Skeletal muscle tissue (tissue), 4 donors: ENCODE data around the gene SPSB1. TPM values are rescaled to one million over a fixed set of nuclear protein-coding genes. Genes with fewer than 3 reads are reported as not detected.

ENCODE experiments used
- H3K27ac ChIP-seq: one replicate; pipeline ENCODE4 v1.7.0; 2013; ENCODE audit warnings: mild to moderate bottlenecking, low read depth, low read length, inconsistent platforms
- H3K27me3 ChIP-seq, 3 donors: one replicate each; pipeline ENCODE4 v1.7.0; 2013; ENCODE audit warnings: low read length in 3 of 3; ENCODE audit not compliant: control insufficient read depth in 3 of 3, insufficient read depth in 3 of 3
- H3K36me3 ChIP-seq, 3 donors: one replicate each; pipeline ENCODE4 v1.7.0; 2013; ENCODE audit warnings: low read length in 3 of 3; ENCODE audit not compliant: control insufficient read depth in 3 of 3, insufficient read depth in 3 of 3
- H3K4me1 ChIP-seq, 3 donors: one replicate each; pipeline ENCODE4 v1.7.0; 2013; ENCODE audit warnings: low read length in 3 of 3, mild to moderate bottlenecking in 3 of 3; ENCODE audit not compliant: control insufficient read depth in 3 of 3, insufficient read depth in 3 of 3
- H3K4me3 ChIP-seq, 3 donors: one replicate each; pipeline ENCODE4 v1.7.0; 2013; ENCODE audit warnings: low read length in 3 of 3
- H3K9ac ChIP-seq, 3 donors: one replicate each; pipeline ENCODE4 v1.7.0; 2013; ENCODE audit warnings: low read length in 3 of 3, mild to moderate bottlenecking in 3 of 3, moderate library complexity in 2 of 3, low read depth in 1 of 3
- H3K9me3 ChIP-seq, 3 donors: one replicate each; pipeline ENCODE4 v1.7.0; 2013; ENCODE audit warnings: low read length in 3 of 3; ENCODE audit not compliant: control insufficient read depth in 3 of 3
- total RNA-seq: library from RNA; depleted of rRNA; stranded (reverse); fragments of >200 nt; gene quantifications from one replicate; pipeline ENCODE4 v1.2.3, GENCODE V29; 2014
- donor health status: Osteomylitis.

SPSB1 gene
- total RNA-seq, 1 donor from 2014 or later: 6.3 TPM

- H3K4me1 ChIP-seq: peaks cover 38 to 73% (median 49%) of the 10 kb centered on the region in 3 donors
- no peak overlapping the region for H3K27ac ChIP-seq
- H3K27me3 ChIP-seq: no peaks in the 10 kb centered on the region
- no peaks in the 10 kb centered on the region for H3K9me3 ChIP-seq
- H3K9ac ChIP-seq: no peak overlapping the region
- no peak overlapping the region for H3K4me3 ChIP-seq
- H3K36me3 ChIP-seq: peaks cover 0 to 2% (median 0%) of the 10 kb centered on the region in 3 donors
These were observed 29.4 kb downstream of the SPSB1 start for GRCh38 chr1:9321986-9322660.

GRCh38 chr1:9322661-9323244 lies 30.1 kb downstream of the SPSB1 start:
- H3K9ac ChIP-seq: no peak overlapping the region
- no peaks in the 10 kb centered on the region for H3K27me3 ChIP-seq
- H3K4me1 ChIP-seq: peaks cover 36 to 75% (median 49%) of the 10 kb centered on the region in 3 donors
- no peak overlapping the region for H3K27ac ChIP-seq
- H3K9me3 ChIP-seq: no peaks in the 10 kb centered on the region
- H3K36me3 ChIP-seq: peaks cover 0 to 2% (median 0%) of the 10 kb centered on the region in 3 donors
- H3K4me3 ChIP-seq: no peak overlapping the region

DNA sequence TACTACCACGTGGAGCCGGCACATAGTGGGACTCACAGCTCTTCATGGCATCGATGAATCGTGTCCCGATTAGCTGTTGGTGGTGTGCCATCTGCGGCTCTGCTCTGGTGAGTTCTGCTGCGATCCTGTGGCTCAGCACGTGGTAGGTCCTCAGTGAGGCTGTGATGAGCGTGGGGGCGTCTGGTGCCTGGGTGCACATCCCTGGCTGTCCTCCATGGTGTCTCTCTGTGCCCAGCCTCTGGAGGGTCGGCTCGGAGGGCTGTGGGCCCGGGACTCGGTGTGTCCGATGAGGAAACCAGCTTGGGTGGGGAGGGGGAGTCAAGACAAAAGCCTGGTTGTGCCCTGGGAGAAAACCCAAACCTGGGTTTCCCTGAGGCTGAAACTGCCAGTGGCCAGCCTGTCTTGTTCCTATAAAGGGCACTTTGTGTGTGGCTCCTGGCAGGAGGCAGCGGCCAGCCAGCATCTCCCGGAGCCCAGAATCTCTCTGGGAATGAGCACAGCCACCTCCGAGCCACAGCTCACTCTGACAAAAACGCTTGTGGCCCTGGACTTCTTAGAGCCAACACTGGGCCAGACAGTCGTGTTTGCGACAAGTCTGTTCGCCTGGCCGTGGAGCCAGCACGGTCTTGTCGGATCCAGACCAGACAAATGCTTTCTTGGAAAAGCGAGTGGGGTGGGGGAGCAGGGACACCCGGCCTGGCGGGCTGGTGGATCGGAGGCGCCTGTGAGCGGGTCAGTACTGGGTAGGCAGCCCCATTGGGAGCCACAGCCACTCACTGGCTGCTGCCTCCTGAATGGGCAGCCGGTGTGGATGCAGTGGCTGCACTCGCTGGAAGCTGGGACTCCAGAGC lies 31.8 kb downstream of the SPSB1 start:
- Histone ChIP-seq H3K36me3 (no peaks in the 10 kb centered on the region), H3K9ac (peak overlapping the region in 1 of 3 donors; percentile 40), H3K27me3 (no peaks in the 10 kb centered on the region), H3K4me1 (peaks cover 26 to 62% (median 42%) of the 10 kb centered on the region in 3 donors), H3K4me3 (no peak overlapping the region), H3K9me3 (no peaks in the 10 kb centered on the region), H3K27ac (no peak overlapping the region)

- peak overlapping the region in 2 of 3 donors; percentile 23 to 25 for H3K9ac ChIP-seq
- H3K36me3 ChIP-seq: no peaks in the 10 kb centered on the region
- no peaks in the 10 kb centered on the region for H3K9me3 ChIP-seq
- H3K4me1 ChIP-seq: peaks cover 25 to 46% (median 36%) of the 10 kb centered on the region in 3 donors
- H3K27me3 ChIP-seq: no peaks in the 10 kb centered on the region
- peak overlapping the region; percentile 68 for H3K27ac ChIP-seq
- no peak overlapping the region for H3K4me3 ChIP-seq
These were observed 33.9 kb downstream of the SPSB1 start for GRCh38 chr1:9326596-9326995.

GRCh38 chr1:9328201-9328600 lies 35.5 kb downstream of the SPSB1 start:
- Histone ChIP-seq H3K27me3 (no peaks in the 10 kb centered on the region), H3K4me1 (peaks cover 22 to 46% (median 30%) of the 10 kb centered on the region in 3 donors), H3K4me3 (no peak overlapping the region), H3K9me3 (no peaks in the 10 kb centered on the region), H3K27ac (no peak overlapping the region), H3K9ac (no peak overlapping the region), H3K36me3 (no peaks in the 10 kb centered on the region)

DNA sequence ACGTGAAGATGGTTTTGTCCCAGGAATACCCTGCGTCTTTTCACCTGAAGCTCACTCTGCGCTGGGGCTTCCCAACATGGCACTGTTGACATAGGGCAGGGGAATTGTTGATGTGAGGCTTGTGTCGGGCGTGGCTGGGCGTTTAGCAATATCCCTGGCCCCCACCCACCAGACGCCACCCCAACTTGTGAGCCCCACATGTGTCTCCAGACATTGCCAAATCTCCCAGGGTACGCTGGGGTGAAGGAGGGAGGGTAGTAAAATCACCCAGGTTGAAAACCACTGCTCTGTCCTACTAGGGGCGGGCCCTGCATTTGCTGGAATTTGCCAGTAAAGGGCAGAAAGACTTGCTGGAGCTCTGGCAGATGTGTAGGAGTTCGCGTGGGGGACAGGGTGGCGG lies 36.0 kb downstream of the SPSB1 start:
- H3K27ac ChIP-seq: no peak overlapping the region
- H3K27me3 ChIP-seq: no peaks in the 10 kb centered on the region
- no peaks in the 10 kb centered on the region for H3K36me3 ChIP-seq
- no peaks in the 10 kb centered on the region for H3K9me3 ChIP-seq
- no peak overlapping the region for H3K4me3 ChIP-seq
- no peak overlapping the region for H3K9ac ChIP-seq
- H3K4me1 ChIP-seq: peaks cover 22 to 41% (median 29%) of the 10 kb centered on the region in 3 donors

- Histone ChIP-seq H3K4me3 (no peak overlapping the region), H3K9ac (no peak overlapping the region), H3K4me1 (peaks cover 6 to 18% (median 12%) of the 10 kb centered on the region in 3 donors), H3K9me3 (no peaks in the 10 kb centered on the region), H3K27me3 (no peaks in the 10 kb centered on the region), H3K27ac (no peak overlapping the region), H3K36me3 (no peaks in the 10 kb centered on the region)
These were observed 38.3 kb downstream of the SPSB1 start for GRCh38 chr1:9331016-9331415.

DNA sequence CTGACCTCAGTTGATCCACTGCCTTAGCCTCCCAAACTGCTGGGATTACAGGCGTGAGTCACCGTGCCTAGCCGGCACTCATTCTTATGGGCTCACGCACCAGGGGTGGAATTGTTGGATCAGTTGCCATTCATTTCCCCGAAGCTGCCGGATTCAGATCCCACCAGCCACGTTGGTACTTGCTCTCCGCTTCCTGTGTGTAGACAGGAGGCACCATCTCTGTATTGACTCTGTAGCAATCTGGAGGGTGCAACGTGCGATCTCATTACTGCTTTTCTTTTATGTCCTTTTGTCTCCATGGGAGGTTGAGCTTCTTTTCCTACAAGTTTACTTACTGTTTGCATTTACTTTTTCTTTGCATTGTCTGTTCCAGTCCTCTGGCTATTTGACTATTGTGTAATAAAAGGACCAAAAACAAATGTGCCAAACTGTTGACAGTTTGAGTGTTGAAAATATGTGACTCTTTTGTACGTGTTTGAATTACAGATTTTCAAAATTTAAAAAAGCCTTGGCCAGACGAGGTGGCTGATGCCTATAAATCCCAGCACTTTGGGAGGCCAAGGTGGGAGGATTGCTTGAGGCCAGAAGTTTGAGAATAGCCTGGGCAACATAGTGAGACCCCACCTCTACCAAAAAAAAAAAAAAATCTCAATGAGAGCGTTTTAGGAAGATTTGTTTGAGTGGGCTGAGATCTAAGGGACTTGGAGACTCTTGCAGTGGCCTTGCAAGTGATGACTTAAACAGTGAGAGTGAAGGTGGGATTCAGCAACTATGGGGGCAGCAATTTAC lies 39.1 kb downstream of the SPSB1 start:
- Histone ChIP-seq H3K4me1 (peaks cover 0 to 11% (median 6%) of the 10 kb centered on the region in 3 donors), H3K4me3 (no peak overlapping the region), H3K9me3 (no peaks in the 10 kb centered on the region), H3K9ac (no peak overlapping the region), H3K27me3 (no peaks in the 10 kb centered on the region), H3K36me3 (no peaks in the 10 kb centered on the region), H3K27ac (no peak overlapping the region)

GRCh38 chr1:9332513-9333143 lies 39.9 kb downstream of the SPSB1 start:
- no peaks in the 10 kb centered on the region for H3K36me3 ChIP-seq
- H3K4me1 ChIP-seq: peaks cover 0 to 5% (median 3%) of the 10 kb centered on the region in 3 donors
- H3K27ac ChIP-seq: no peak overlapping the region
- no peak overlapping the region for H3K4me3 ChIP-seq
- no peaks in the 10 kb centered on the region for H3K9me3 ChIP-seq
- H3K27me3 ChIP-seq: no peaks in the 10 kb centered on the region
- peak overlapping the region in 1 of 3 donors; percentile 10 for H3K9ac ChIP-seq
